Endothelial cell of umbilical vein (primary cell): ENCODE data around the gene LRRC8B. TPM values are rescaled to one million over a fixed set of nuclear protein-coding genes. Genes with fewer than 3 reads are reported as not detected.

Experiments used
- Bru-seq: library from RNA; stranded (reverse); fragments of 400-500 nt; gene quantifications from one replicate; lab custom pipeline; 2021; lab: Mats Ljungman, UMichigan
- BruChase-seq, 2 experiments: library from RNA; stranded (reverse); fragments of 400-500 nt; gene quantifications; one replicate each; lab custom pipeline; 2021; lab: Mats Ljungman, UMichigan
- BruUV-seq: library from RNA; stranded (reverse); fragments of 400-500 nt; replicated peaks from 2 replicates; lab custom pipeline; 2021; lab: Mats Ljungman, UMichigan
- CTCF ChIA-PET: fragments of 300-600, 350-600 bp; sonication (Branson Sonifier 250); formaldehyde crosslinking; loops from one replicate; lab custom pipeline; 2021; ENCODE audit warnings: antibody characterized with exemption, inconsistent platforms; lab: Charles Lee
- POLR2A ChIA-PET: fragments of 300-600, 350-600 bp; sonication (Branson Sonifier 250); formaldehyde crosslinking; loops from one replicate; lab custom pipeline; 2021; ENCODE audit warnings: antibody characterized with exemption, inconsistent platforms; lab: Charles Lee
- DNase-seq: peaks from one replicate; pipeline ENCODE4 v3.0.0-alpha.2; 2011; ENCODE audit warnings: low read depth, low spot score
- FAIRE-seq: peaks from 2 replicates; lab custom pipeline; 2011; peaks lifted over from hg19 to GRCh38; lab: Jason Lieb, UNC
- H2AFZ ChIP-seq: 2 replicates; pipeline ENCODE4 v1.6.0; 2012; ENCODE audit warnings: low read depth, low read length, control low read depth, inconsistent platforms
- H3K27ac ChIP-seq: 2 replicates; pipeline ENCODE4 v1.5.1; 2011; ENCODE audit warnings: low read depth, mild to moderate bottlenecking, control low read depth, low read length, moderate library complexity; ENCODE audit not compliant: insufficient read depth
- H3K27me3 ChIP-seq, 2 experiments: 2 replicates each; pipeline versions ENCODE4 v1.6.0 to v1.6.1; 2011; ENCODE audit warnings: low read length in 2 of 2, mixed read lengths in 1 of 2; ENCODE audit not compliant: control insufficient read depth in 2 of 2, insufficient read depth in 2 of 2
- H3K36me3 ChIP-seq, 2 experiments: 2 replicates in 1 of 2; 3 replicates in 1 of 2; pipeline ENCODE4 v1.5.1; 2011; ENCODE audit warnings: low read length in 2 of 2, mild to moderate bottlenecking in 1 of 2, moderate library complexity in 1 of 2; ENCODE audit not compliant: control insufficient read depth in 2 of 2, insufficient read depth in 2 of 2; ENCODE audit errors: extremely low read depth in 1 of 2
- H3K4me1 ChIP-seq: 3 replicates; pipeline ENCODE4 v1.5.1; 2011; ENCODE audit warnings: mild to moderate bottlenecking, low read length; ENCODE audit not compliant: control insufficient read depth, insufficient read depth; ENCODE audit errors: extremely low read depth
- H3K4me2 ChIP-seq: 2 replicates; pipeline ENCODE4 v1.6.1; 2011; ENCODE audit warnings: low read length, control low read depth, mixed read lengths; ENCODE audit not compliant: insufficient read depth
- H3K4me3 ChIP-seq, 3 experiments: fragments of 200-600 bp in 1 of 3; sonication (generic), shearing (Covaris generic) in 1 of 3; replicated peaks in 1 of 3; 2 replicates each; pipeline ENCODE4 v1.5.1; 2011 to 2016; ENCODE audit warnings: control low read depth in 3 of 3, low read length in 3 of 3, mild to moderate bottlenecking in 2 of 3, inconsistent platforms in 1 of 3, low read depth in 1 of 3, moderate library complexity in 1 of 3; ENCODE audit not compliant: insufficient read depth in 1 of 3
- H3K79me2 ChIP-seq: 2 replicates; pipeline ENCODE4 v1.6.0; 2012; ENCODE audit warnings: low read length, inconsistent platforms; ENCODE audit not compliant: control insufficient read depth, insufficient read depth
- H3K9ac ChIP-seq: replicated peaks from 2 replicates; pipeline ENCODE3; 2011; ENCODE audit warnings: low read length, control low read depth; ENCODE audit not compliant: insufficient read depth; ENCODE audit errors: extremely low read depth
- H3K9me1 ChIP-seq: replicated peaks from 3 replicates; pipeline ENCODE4 v1.6.0; 2011; ENCODE audit warnings: mild to moderate bottlenecking, low read length; ENCODE audit not compliant: control insufficient read depth, insufficient read depth; ENCODE audit errors: extremely low read depth
- H3K9me3 ChIP-seq: replicated peaks from 2 replicates; pipeline ENCODE4 v1.5.1; 2012; ENCODE audit warnings: low read length, inconsistent platforms; ENCODE audit not compliant: control insufficient read depth, insufficient read depth
- H4K20me1 ChIP-seq: replicated peaks from 2 replicates; pipeline ENCODE3; 2011; ENCODE audit warnings: mild to moderate bottlenecking, low read length; ENCODE audit not compliant: control insufficient read depth, insufficient read depth; ENCODE audit errors: extremely low read depth
- FOS ChIP-seq: IDR thresholded peaks from 2 replicates; pipeline ENCODE4 v1.6.1; 2011; ENCODE audit warnings: mild to moderate bottlenecking, low read length, moderate library complexity, borderline replicate concordance; ENCODE audit not compliant: insufficient read depth
- MYC ChIP-seq: IDR thresholded peaks from one replicate; pipeline ENCODE4 v1.6.1; 2011; ENCODE audit warnings: mild to moderate bottlenecking, low read depth, low read length
- POLR2A ChIP-seq: IDR thresholded peaks from 2 replicates; pipeline ENCODE4 v1.6.1; 2012; ENCODE audit warnings: low read depth, mild to moderate bottlenecking, control low read depth, low read length
- POLR2AphosphoS5 ChIP-seq: IDR thresholded peaks from 2 replicates; pipeline ENCODE4 v1.6.1; 2012; ENCODE audit warnings: low read depth, mild to moderate bottlenecking, control low read depth, low read length, moderate library complexity; ENCODE audit not compliant: insufficient read depth
- dilution Hi-C: fragments of 300-500 bp; cut with MboI; formaldehyde crosslinking; loops from one replicate; pipeline ENCODE4 v1.15.0; 2019; ENCODE audit warnings: low sequenced_read_pairs; ENCODE audit not compliant: extremely low pct_ligation_motif_present
- intact Hi-C: fragments of 100-400 bp; cut with micrococcal nuclease; formaldehyde crosslinking; loops from one replicate; pipeline ENCODE4 v1.10.0; 2022
- long read RNA-seq: library from polyadenylated mRNA; stranded (forward); transcript quantifications from one replicate; pipeline ENCODE4 v2.0.0, GENCODE V29; 2021
- polyA minus RNA-seq, 3 experiments: library from RNA; depleted of rRNA, polyadenylated mRNA; stranded (reverse); fragments of >200 nt; gene quantifications; 1 replicate in 1 of 3; 2 replicates in 2 of 3; pipeline ENCODE4 v1.2.3, GENCODE V29; 2011
- polyA plus RNA-seq, 4 experiments: library from polyadenylated mRNA; depleted of rRNA in 3 of 4; stranded (reverse) in 3 of 4; unstranded in 1 of 4; fragments of >200 nt; gene quantifications; 2 replicates each; pipeline versions ENCODE4 v1.2.1 to v1.2.3, GENCODE V29; 2011 to 2012; ENCODE audit warnings: missing spikeins in 1 of 4
- total RNA-seq: library from RNA; stranded (reverse); gene quantifications from 2 replicates; pipeline ENCODE4 v1.2.3, GENCODE V29; 2021
- TF ChIP-seq, protein P1 (sequence below): IDR thresholded peaks from 2 replicates; pipeline ENCODE4 v1.6.1; 2011; ENCODE audit not compliant: insufficient read depth, insufficient read length

LRRC8B gene
- total RNA-seq: 15.2 and 15.9 TPM in 2 replicates
- polyA plus RNA-seq: 15.3 and 15.8 TPM in 2 replicates
- 9.4 and 10.6 TPM in 2 replicates for polyA plus RNA-seq (2011; cell fraction: cytosol; rRNA removed)
- polyA plus RNA-seq (2011; cell fraction: nucleus; rRNA removed): 14.0 and 14.2 TPM in 2 replicates
- 5.6 and 9.0 TPM in 2 replicates for polyA plus RNA-seq (2012)
- polyA minus RNA-seq: 33.7 and 38.1 TPM in 2 replicates
- 8.0 TPM for polyA minus RNA-seq (2011; cell fraction: cytosol; rRNA and poly(A)+ RNA removed)
- polyA minus RNA-seq (2011; cell fraction: nucleus; rRNA and poly(A)+ RNA removed): 22.9 and 41.2 TPM in 2 replicates
- percentile 80 among the genes with signal in this experiment for Bru-seq, nascent RNA
- percentile 60 among the genes with signal in this experiment for BruChase-seq, experiment 1, labeled RNA remaining after a 6-hour chase
- percentile 65 among the genes with signal in this experiment for BruChase-seq, experiment 2, labeled RNA remaining after a 2-hour chase
- long read RNA-seq, full-length matches to known transcripts: 2 of 12 reads
- long read RNA-seq, partial matches to known transcripts: 6 of 12 reads
- long read RNA-seq, other reads (novel, unspliced or antisense): 4 of 12 reads

DNA sequence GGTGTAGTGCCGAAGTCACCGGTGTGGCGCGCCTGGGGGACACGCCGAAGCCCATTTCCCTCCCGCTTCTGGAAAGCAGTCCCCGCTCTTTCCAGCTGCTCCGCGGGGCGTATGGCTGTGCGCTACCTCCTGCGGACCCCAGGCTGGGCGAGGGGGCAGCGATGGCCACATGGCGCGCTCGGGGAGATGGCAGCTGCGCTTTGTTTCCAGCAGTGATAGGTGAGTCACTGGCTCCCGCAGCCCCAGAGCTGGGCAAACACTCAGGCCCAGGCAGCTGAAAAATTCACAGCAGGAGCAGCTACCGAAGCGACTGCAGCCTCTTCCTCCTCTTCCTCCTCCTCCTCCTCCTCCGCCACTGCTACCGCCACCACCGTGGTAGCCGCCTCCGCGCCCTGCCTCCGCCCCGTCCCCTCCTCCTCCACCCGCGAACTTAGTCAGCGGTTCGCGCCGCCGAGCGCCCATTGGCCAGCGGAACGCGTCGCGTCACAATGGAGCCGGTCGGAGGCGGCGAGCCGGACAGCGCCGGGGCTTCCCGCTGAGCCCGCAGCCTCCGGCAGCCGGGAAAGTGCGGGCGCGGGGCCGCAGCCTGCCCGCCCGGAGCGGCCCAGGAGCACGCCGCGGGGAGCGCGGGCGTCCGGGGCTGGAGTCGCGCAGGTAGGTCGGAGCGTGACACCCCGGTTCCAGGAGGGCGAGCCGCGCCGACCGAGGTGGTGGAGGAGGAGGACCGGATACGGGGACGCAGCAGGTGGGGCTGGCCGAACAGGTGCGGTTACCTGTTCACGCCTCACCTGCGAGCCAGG is at the start of gene LRRC8B:
LRRC8B (plus strand) TSS at position 461 of the 800 bp plus-strand sequence. CDS start 57,822 bp downstream, outside the sequence.
- peak within 1 kb of the TSS; percentile 91 for H3K9ac ChIP-seq
- BruUV-seq: TSS peak; percentile 68
- peaks cover 10% of the 10 kb centered on the region for H3K79me2 ChIP-seq
- H3K4me2 ChIP-seq: peak within 1 kb of the TSS; percentile 94
- DNase-seq (peak; percentile 89), FAIRE-seq (peak; percentile 72)
- H3K27me3 ChIP-seq: no peaks in the 10 kb centered on the region
- no peaks in the 10 kb centered on the region for H3K9me1 ChIP-seq
- H4K20me1 ChIP-seq: no peaks in the 10 kb centered on the region
- CTCF ChIA-PET: interaction anchor here (0.8 to 2.0 kb wide), 2 partner anchors 16 to 41 kb away, joined by 3 to 5 read pairs; no protein-coding TSS in a partner anchor
- intact Hi-C loops (loop anchor here (1.0 to 5.0 kb wide), 3 partner anchors 14 to 468 kb away; no protein-coding TSS in a partner anchor), dilution Hi-C loops (no loop called here)
- H3K9me3 ChIP-seq: no peaks in the 10 kb centered on the region
- TF ChIP-seq, protein P1, sequence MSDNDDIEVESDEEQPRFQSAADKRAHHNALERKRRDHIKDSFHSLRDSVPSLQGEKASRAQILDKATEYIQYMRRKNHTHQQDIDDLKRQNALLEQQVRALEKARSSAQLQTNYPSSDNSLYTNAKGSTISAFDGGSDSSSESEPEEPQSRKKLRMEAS: peak; percentile 75
- TF ChIP-seq POLR2AphosphoS5 (peak; percentile 32), FOS (no peak), POLR2A (peak; percentile 54), MYC (no peak)
- peak within 1 kb of the TSS; percentile 62 for H3K27ac ChIP-seq
- no peaks in the 10 kb centered on the region for H3K36me3 ChIP-seq
- peaks cover 24% of the 10 kb centered on the region for H3K4me1 ChIP-seq
- peak within 1 kb of the TSS; percentile 65 to 88 (median 74) for H3K4me3 ChIP-seq
- POLR2A ChIA-PET: interaction anchor here (1.0 kb wide), 1 partner anchor 22 kb away, joined by 4 read pairs; no protein-coding TSS in a partner anchor
- H2AFZ ChIP-seq: peak within 1 kb of the TSS; percentile 99
